Uterus (tissue), 4 donors: Measurements from ENCODE around the gene VWA7. TPM values are rescaled to one million over a fixed set of nuclear protein-coding genes. Genes with fewer than 3 reads are reported as not detected.

Experiments
- DNase-seq, 2 donors: peaks; one replicate each; pipeline ENCODE4 v3.0.0-alpha.2; 2019 to 2020
- H3K27ac ChIP-seq, 2 donors: fragments of 200-600 bp; sonication (generic); 1 replicate in 1 of 2; 2 replicates in 1 of 2; pipeline ENCODE4 v1.5.1; 2016 to 2018
- H3K27me3 ChIP-seq, 2 donors: fragments of 200-600 bp; sonication (generic); one replicate each; pipeline ENCODE4 v1.5.1; 2018 to 2019; ENCODE audit warnings: control low read depth in 1 of 2
- H3K36me3 ChIP-seq, 2 donors: fragments of 200-600 bp; sonication (generic); one replicate each; pipeline ENCODE4 v1.5.1; 2019; ENCODE audit warnings: control low read depth in 1 of 2
- H3K4me1 ChIP-seq, 2 donors: fragments of 200-600 bp; sonication (generic); one replicate each; pipeline ENCODE4 v1.5.1; 2018 to 2019; ENCODE audit warnings: control low read depth in 1 of 2
- H3K4me3 ChIP-seq, 2 donors: fragments of 200-600 bp; sonication (generic); 1 replicate in 1 of 2; 2 replicates in 1 of 2; pipeline ENCODE4 v1.5.1; 2018 to 2019; ENCODE audit warnings: mild to moderate bottlenecking in 1 of 2
- H3K9me3 ChIP-seq, 2 donors: fragments of 200-600 bp; sonication (generic); one replicate each; pipeline ENCODE4 v1.5.1; 2019; ENCODE audit warnings: control low read depth in 1 of 2
- POLR2A ChIP-seq, 2 donors: fragments of 450-650 bp; IDR thresholded peaks; one replicate each; pipeline ENCODE4 v1.6.1; 2016; ENCODE audit warnings: antibody characterized with exemption in 2 of 2, mild to moderate bottlenecking in 1 of 2, moderate library complexity in 1 of 2
- intact Hi-C: fragments of 100-400 bp; cut with DNase I; formaldehyde crosslinking; loops from one replicate; pipeline ENCODE4 v1.15.1; 2023; ENCODE audit warnings: low total_unique reads
- total RNA-seq, 4 donors: library from RNA; depleted of rRNA in 3 of 4; stranded (reverse); fragments of >200 nt in 3 of 4; gene quantifications; one replicate each; pipeline versions ENCODE4 v1.1.0 to v1.2.4, GENCODE V29; 2014 to 2023
- TF ChIP-seq, protein P1 (sequence below), 4 experiments: fragments of 200-600 bp in 2 of 4; fragments of 450-650 bp in 2 of 4; sonication (generic) in 2 of 4; IDR thresholded peaks; one replicate each; pipeline ENCODE4 v1.5.1; 2016 to 2019; ENCODE audit warnings: antibody characterized with exemption in 4 of 4, mild to moderate bottlenecking in 2 of 4, moderate library complexity in 1 of 4
- donor health status: DM: yes; HTN: yes; CAD: no.

Gene VWA7
- total RNA-seq, 4 donors from 2014 or later, result 0.88 to 24.1 (median 3.1) TPM

DNA sequence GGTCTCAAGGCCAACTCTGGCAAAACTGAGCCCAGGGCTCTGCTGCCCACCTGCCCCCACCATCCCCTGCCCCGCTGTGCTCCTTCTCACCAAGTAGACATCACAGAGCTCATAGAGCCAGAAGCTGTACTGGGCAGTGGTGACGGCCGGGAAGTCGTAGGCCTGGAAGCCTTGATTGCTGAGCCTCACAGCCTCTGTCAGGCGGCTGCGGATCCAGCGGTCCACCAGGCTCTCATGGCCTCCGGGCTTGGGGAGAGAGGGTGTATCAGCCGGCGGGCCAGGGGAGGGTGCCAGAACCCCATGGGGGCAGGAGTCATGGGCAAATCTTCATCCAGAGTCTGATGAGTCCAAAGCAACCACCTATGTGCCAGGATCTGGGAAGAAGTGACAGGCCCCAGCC lies 2.8 kb upstream of the VWA7 start:
- Histone ChIP-seq H3K27ac (no peak overlapping the region), H3K4me3 (no peak overlapping the region), H3K27me3 (no peaks in the 10 kb centered on the region), H3K36me3 (no peaks in the 10 kb centered on the region), H3K4me1 (peaks cover 5 to 8% of the 10 kb centered on the region in 2 donors), H3K9me3 (no peaks in the 10 kb centered on the region)
- TF ChIP-seq POLR2A (IDR thresholded peaks at IDR 0.05), result no peak
- TF ChIP-seq, protein P1, sequence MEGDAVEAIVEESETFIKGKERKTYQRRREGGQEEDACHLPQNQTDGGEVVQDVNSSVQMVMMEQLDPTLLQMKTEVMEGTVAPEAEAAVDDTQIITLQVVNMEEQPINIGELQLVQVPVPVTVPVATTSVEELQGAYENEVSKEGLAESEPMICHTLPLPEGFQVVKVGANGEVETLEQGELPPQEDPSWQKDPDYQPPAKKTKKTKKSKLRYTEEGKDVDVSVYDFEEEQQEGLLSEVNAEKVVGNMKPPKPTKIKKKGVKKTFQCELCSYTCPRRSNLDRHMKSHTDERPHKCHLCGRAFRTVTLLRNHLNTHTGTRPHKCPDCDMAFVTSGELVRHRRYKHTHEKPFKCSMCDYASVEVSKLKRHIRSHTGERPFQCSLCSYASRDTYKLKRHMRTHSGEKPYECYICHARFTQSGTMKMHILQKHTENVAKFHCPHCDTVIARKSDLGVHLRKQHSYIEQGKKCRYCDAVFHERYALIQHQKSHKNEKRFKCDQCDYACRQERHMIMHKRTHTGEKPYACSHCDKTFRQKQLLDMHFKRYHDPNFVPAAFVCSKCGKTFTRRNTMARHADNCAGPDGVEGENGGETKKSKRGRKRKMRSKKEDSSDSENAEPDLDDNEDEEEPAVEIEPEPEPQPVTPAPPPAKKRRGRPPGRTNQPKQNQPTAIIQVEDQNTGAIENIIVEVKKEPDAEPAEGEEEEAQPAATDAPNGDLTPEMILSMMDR (IDR thresholded peaks at IDR 0.05), result no peak
- intact Hi-C loops, result no loop called here
- no peak for DNase-seq

DNA sequence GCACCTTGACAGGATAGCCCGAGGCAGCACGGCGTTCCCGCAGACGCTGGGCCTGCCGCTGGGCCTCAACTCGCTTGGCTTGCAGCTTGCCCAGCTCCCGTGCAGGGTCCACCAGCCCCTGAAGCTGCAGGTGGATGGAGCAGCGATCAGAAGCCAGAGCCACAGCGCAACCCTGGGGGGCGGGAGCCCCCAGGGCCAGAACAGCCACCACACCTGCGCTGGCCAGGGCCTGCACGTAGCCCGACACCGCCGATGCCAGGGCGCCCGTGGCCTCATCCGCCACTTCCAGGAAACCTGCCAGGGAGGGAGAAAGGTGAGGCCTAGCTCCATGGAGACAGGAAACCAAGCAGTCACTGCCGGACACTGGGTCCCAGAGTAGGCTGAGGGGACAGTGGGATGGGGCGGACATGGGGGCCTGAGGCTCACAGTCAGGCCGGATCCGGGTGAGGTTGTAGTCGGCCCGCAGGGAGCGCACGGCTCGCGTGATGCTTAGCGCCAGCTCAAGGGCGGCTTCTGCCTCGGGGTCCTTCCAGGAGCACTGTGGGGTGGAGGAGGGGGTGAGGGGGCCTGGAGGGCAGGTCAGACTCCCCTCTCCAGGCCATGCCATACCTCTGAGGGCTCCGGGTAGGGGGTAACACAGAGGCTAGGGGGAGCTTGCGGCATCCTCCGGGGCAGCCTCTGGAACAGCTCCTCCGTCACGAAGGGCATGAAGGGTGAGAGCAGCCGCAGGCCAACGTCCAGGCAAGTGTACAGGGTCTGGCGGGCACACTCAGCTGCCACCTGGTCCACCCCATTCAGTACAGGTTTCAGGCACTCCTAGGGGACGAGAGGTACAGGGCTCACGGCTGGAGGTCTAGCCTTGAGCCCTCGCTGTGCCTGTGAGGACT lies 2.1 kb upstream of the VWA7 start:
- Histone ChIP-seq H3K4me1 (peaks cover 5 to 8% of the 10 kb centered on the region in 2 donors), H3K9me3 (no peaks in the 10 kb centered on the region), H3K36me3 (no peaks in the 10 kb centered on the region), H3K4me3 (no peak overlapping the region), H3K27me3 (no peaks in the 10 kb centered on the region), H3K27ac (no peak overlapping the region)
- intact Hi-C loops, result no loop called here
- TF ChIP-seq POLR2A (IDR thresholded peaks at IDR 0.05), result no peak
- TF ChIP-seq, protein P1 (IDR thresholded peaks at IDR 0.05), result no peak
- DNase-seq, result no peak

DNA sequence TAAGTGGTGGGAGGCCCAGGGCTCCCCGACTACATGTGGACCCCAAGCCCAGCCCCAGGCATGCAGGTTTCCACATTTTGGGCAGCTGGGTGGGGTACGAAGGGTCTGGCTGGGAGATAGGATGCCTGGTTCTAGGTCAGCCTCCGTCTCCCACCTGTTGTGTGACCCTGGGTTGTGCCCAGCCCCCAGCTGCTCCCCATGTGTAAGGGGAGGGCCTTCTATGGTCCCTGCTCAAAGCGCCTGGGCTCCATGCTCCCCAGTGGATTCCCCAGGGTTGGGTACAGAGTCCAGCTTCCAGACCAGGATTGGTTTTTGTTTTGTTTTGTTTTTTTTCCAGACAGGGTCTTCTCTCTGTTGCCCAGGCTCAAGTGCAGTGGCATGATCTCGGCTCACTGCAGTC lies 1.1 kb upstream of the VWA7 start:
- H3K27ac ChIP-seq, result peak overlapping the region; percentile 84 to 88
- no peaks in the 10 kb centered on the region for H3K36me3 ChIP-seq
- H3K4me3 ChIP-seq, result no peak overlapping the region
- H3K27me3 ChIP-seq, result no peaks in the 10 kb centered on the region
- peaks cover 5 to 8% of the 10 kb centered on the region in 2 donors for H3K4me1 ChIP-seq
- intact Hi-C loops, result no loop called here
- TF ChIP-seq POLR2A (IDR thresholded peaks at IDR 0.05), result no peak
- TF ChIP-seq, protein P1 (IDR thresholded peaks at IDR 0.05), result no peak
- DNase-seq, result no peak
- H3K9me3 ChIP-seq, result no peaks in the 10 kb centered on the region

DNA sequence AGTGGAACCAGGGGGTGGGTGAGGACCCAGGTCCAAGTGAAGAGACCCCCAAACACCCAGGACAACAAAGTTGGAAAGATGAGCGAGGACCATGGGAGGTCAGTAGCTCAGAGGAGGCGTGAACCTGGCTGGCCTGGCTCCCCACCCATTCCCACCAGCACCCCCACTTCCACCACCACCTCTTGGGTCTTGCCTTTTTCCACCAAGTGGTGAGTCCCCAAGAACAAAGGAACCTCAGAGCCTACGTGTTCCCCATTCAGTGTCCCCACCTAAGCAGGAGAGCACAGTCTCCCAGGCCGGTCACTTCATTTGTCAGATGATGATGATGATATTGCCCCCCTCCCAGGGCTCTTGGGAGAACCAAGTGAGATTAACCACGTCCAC lies 531 bp upstream of the VWA7 start:
- no peak overlapping the region for H3K4me3 ChIP-seq
- H3K9me3 ChIP-seq, result no peaks in the 10 kb centered on the region
- TF ChIP-seq POLR2A (IDR thresholded peaks at IDR 0.05), result no peak
- TF ChIP-seq, protein P1 (IDR thresholded peaks at IDR 0.05), result no peak
- peaks cover 5 to 8% of the 10 kb centered on the region in 2 donors for H3K4me1 ChIP-seq
- intact Hi-C loops, result no loop called here
- H3K36me3 ChIP-seq, result no peaks in the 10 kb centered on the region
- no peaks in the 10 kb centered on the region for H3K27me3 ChIP-seq
- peak overlapping the region; percentile 84 to 88 for H3K27ac ChIP-seq
- DNase-seq, result no peak

DNA sequence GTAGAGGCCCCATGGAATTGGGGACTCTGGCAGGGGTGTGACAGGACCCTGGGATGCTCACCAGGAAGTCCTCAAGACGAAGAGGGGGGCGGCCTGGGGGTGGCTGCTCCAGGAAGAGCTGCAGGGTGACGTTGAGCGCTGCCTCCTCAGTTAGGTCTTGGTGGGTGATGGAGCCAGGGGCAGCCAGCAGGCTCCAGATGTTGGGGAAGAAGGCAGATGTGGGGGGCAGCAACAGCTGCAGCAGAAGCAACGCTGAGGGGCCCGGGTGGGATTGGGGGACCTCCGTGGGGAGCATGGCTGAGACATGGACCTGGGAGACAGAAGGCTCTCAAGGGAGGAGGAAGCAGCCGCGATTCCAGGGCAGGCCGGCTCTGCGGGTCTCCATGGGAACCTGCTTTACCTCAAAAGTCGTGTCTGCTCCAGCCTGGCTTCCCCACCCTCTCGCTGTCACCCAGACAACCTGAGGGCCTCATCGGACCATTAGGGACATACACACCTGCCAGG lies 591 bp downstream of the VWA7 start:
- peaks cover 5 to 8% of the 10 kb centered on the region in 2 donors for H3K4me1 ChIP-seq
- no peak for DNase-seq
- intact Hi-C loops, result no loop called here
- H3K36me3 ChIP-seq, result no peaks in the 10 kb centered on the region
- TF ChIP-seq, protein P1 (IDR thresholded peaks at IDR 0.05), result no peak
- TF ChIP-seq POLR2A (IDR thresholded peaks at IDR 0.05), result no peak
- H3K27me3 ChIP-seq, result no peaks in the 10 kb centered on the region
- H3K4me3 ChIP-seq, result peak overlapping the region in 1 of 2 donors; percentile 1
- H3K9me3 ChIP-seq, result no peaks in the 10 kb centered on the region
- peak overlapping the region; percentile 84 to 88 for H3K27ac ChIP-seq
